H1 (cell line): ENCODE results near the gene ARHGEF39. TPM values are rescaled to one million over a fixed set of nuclear protein-coding genes. Genes with fewer than 3 reads are reported as not detected.

Experiments used
- CTCF ChIA-PET: fragments of 300-600 bp; sonication (Branson Sonifier 250); formaldehyde crosslinking; loops from one replicate; lab custom pipeline; 2021; ENCODE audit not compliant: partially characterized antibody; lab: Charles Lee
- POLR2A ChIA-PET: fragments of 300-600 bp; sonication (Branson Sonifier 250); formaldehyde crosslinking; loops from one replicate; lab custom pipeline; 2021; ENCODE audit warnings: inconsistent platforms; ENCODE audit not compliant: partially characterized antibody; lab: Charles Lee
- DNase-seq, 2 experiments: peaks; one replicate each; pipeline versions ENCODE4 v3.0.0 to v3.0.0-alpha.2; 2010 to 2022; ENCODE audit warnings: low spot score in 2 of 2, low read depth in 1 of 2, mixed read lengths in 1 of 2
- FAIRE-seq: peaks from 2 replicates; lab custom pipeline; 2011; peaks lifted over from hg19 to GRCh38; lab: Jason Lieb, UNC
- H2AFZ ChIP-seq: 2 replicates; pipeline ENCODE4 v1.8.1; 2012; ENCODE audit warnings: low read length, inconsistent platforms
- H2AK5ac ChIP-seq: 2 replicates; pipeline ENCODE4 v1.6.1; 2013; ENCODE audit warnings: low read depth, low read length
- H2BK120ac ChIP-seq: replicated peaks from 2 replicates; pipeline ENCODE3; 2013; ENCODE audit warnings: low read depth, low read length, inconsistent platforms
- H2BK12ac ChIP-seq: 2 replicates; pipeline ENCODE4 v1.6.1; 2013; ENCODE audit warnings: low read depth, low read length
- H2BK15ac ChIP-seq: 2 replicates; pipeline ENCODE4 v1.6.1; 2013; ENCODE audit warnings: low read length
- H2BK20ac ChIP-seq: 2 replicates; pipeline ENCODE4 v1.6.1; 2013; ENCODE audit warnings: low read length
- H2BK5ac ChIP-seq: 2 replicates; pipeline ENCODE4 v1.6.1; 2013; ENCODE audit warnings: low read depth, low read length
- H3K14ac ChIP-seq: 2 replicates; pipeline ENCODE4 v1.6.1; 2013; ENCODE audit warnings: inconsistent platforms; ENCODE audit not compliant: insufficient read length
- H3K18ac ChIP-seq: 2 replicates; pipeline ENCODE4 v1.6.1; 2013; ENCODE audit warnings: low read length; ENCODE audit errors: extremely low read depth
- H3K23ac ChIP-seq: 2 replicates; pipeline ENCODE4 v1.6.1; 2013; ENCODE audit warnings: inconsistent platforms; ENCODE audit not compliant: insufficient read length
- H3K23me2 ChIP-seq: 2 replicates; pipeline ENCODE4 v1.6.1; 2013; ENCODE audit warnings: low read depth, low read length
- H3K27ac ChIP-seq: 2 replicates; pipeline ENCODE4 v1.6.1; 2011; ENCODE audit warnings: low read depth, low read length, inconsistent platforms
- H3K27me3 ChIP-seq, 4 experiments: replicated peaks in 1 of 4; 1 replicate in 1 of 4; 2 replicates in 3 of 4; pipeline versions ENCODE4 v1.6.1 to v1.8.1; 2011 to 2013; ENCODE audit warnings: low read length in 3 of 4, mild to moderate bottlenecking in 3 of 4, inconsistent platforms in 2 of 4, mixed read lengths in 2 of 4, moderate library complexity in 1 of 4; ENCODE audit not compliant: control insufficient read depth in 3 of 4, insufficient read depth in 3 of 4; ENCODE audit errors: extremely low read depth in 1 of 4
- H3K36me3 ChIP-seq, 4 experiments: 2 replicates each; pipeline versions ENCODE4 v1.6.1 to v1.8.1; 2011 to 2013; ENCODE audit warnings: mild to moderate bottlenecking in 4 of 4, low read length in 3 of 4, moderate library complexity in 2 of 4, control low read depth in 1 of 4, inconsistent platforms in 1 of 4; ENCODE audit not compliant: insufficient read depth in 4 of 4, control insufficient read depth in 2 of 4
- H3K4ac ChIP-seq: replicated peaks from 2 replicates; pipeline ENCODE3; 2013; ENCODE audit warnings: low read length, low read depth, mixed read lengths, inconsistent platforms; ENCODE audit not compliant: insufficient read length
- H3K4me1 ChIP-seq, 4 experiments: replicated peaks in 1 of 4; 1 replicate in 1 of 4; 2 replicates in 3 of 4; pipeline versions ENCODE4 v1.6.1 to v1.8.1; 2011 to 2013; ENCODE audit warnings: low read length in 3 of 4, inconsistent platforms in 2 of 4, mixed read lengths in 1 of 4; ENCODE audit not compliant: insufficient read depth in 4 of 4, control insufficient read depth in 3 of 4
- H3K4me2 ChIP-seq, 2 experiments: 2 replicates each; pipeline versions ENCODE4 v1.6.1 to v1.8.1; 2011 to 2013; ENCODE audit warnings: low read depth in 2 of 2, low read length in 2 of 2, control low read depth in 1 of 2, inconsistent platforms in 1 of 2, mild to moderate bottlenecking in 1 of 2; ENCODE audit not compliant: insufficient read depth in 1 of 2
- H3K4me3 ChIP-seq, 4 experiments: fragments of 200-600, 300-600 bp in 1 of 4; sonication (generic), shearing (Covaris generic), sonication (Bioruptor Twin) in 1 of 4; 2 replicates each; pipeline versions ENCODE4 v1.5.1 to v1.8.1; 2011 to 2016; ENCODE audit warnings: low read length in 4 of 4, low read depth in 3 of 4, control low read depth in 2 of 4, inconsistent platforms in 2 of 4, mild to moderate bottlenecking in 2 of 4, mixed read lengths in 1 of 4, moderate library complexity in 1 of 4; ENCODE audit not compliant: insufficient read depth in 2 of 4; ENCODE audit errors: extremely low read depth in 1 of 4
- H3K56ac ChIP-seq: replicated peaks from 2 replicates; pipeline ENCODE3; 2013; ENCODE audit warnings: low read depth, mild to moderate bottlenecking, mixed read lengths, low read length, inconsistent platforms; ENCODE audit not compliant: insufficient read length
- H3K79me1 ChIP-seq: 2 replicates; pipeline ENCODE4 v1.6.1; 2013; ENCODE audit warnings: low read depth, low read length, control low read depth
- H3K79me2 ChIP-seq, 2 experiments: 2 replicates each; pipeline versions ENCODE4 v1.6.1 to v1.8.1; 2012 to 2013; ENCODE audit warnings: low read length in 2 of 2, mild to moderate bottlenecking in 2 of 2, inconsistent platforms in 1 of 2; ENCODE audit not compliant: insufficient read depth in 2 of 2, control insufficient read depth in 1 of 2
- H3K9ac ChIP-seq, 4 experiments: replicated peaks in 1 of 4; 1 replicate in 1 of 4; 2 replicates in 3 of 4; pipeline versions ENCODE4 v1.6.1 to v1.8.1; 2011 to 2013; ENCODE audit warnings: low read depth in 3 of 4, low read length in 3 of 4, control low read depth in 2 of 4, mild to moderate bottlenecking in 2 of 4, moderate library complexity in 2 of 4, inconsistent platforms in 1 of 4; ENCODE audit errors: extremely low read depth in 1 of 4
- H3K9me3 ChIP-seq, 2 experiments: 2 replicates each; pipeline versions ENCODE4 v1.6.1 to v1.8.1; 2012 to 2013; ENCODE audit warnings: mild to moderate bottlenecking in 2 of 2, moderate library complexity in 2 of 2, control low read depth in 1 of 2, inconsistent platforms in 1 of 2, low read depth in 1 of 2, low read length in 1 of 2, mixed read lengths in 1 of 2; ENCODE audit not compliant: insufficient read depth in 2 of 2
- H4K20me1 ChIP-seq, 2 experiments: replicated peaks in 1 of 2; 2 replicates each; pipeline versions ENCODE3 to v1.8.1; 2011 to 2013; ENCODE audit warnings: inconsistent platforms in 2 of 2, low read length in 2 of 2, mild to moderate bottlenecking in 1 of 2; ENCODE audit not compliant: insufficient read depth in 2 of 2, control insufficient read depth in 1 of 2
- H4K5ac ChIP-seq: 2 replicates; pipeline ENCODE4 v1.6.1; 2013; ENCODE audit warnings: low read length, low read depth, mixed read lengths, inconsistent platforms; ENCODE audit not compliant: insufficient read length
- H4K8ac ChIP-seq: 2 replicates; pipeline ENCODE4 v1.8.0; 2013; ENCODE audit warnings: mild to moderate bottlenecking, moderate library complexity, low read length, inconsistent platforms; ENCODE audit not compliant: insufficient read depth; ENCODE audit errors: extremely low read depth
- H4K91ac ChIP-seq: replicated peaks from 2 replicates; pipeline ENCODE3; 2013; ENCODE audit warnings: low read length, mixed read lengths, inconsistent platforms; ENCODE audit not compliant: insufficient read length
- CEBPB ChIP-seq: IDR thresholded peaks from 2 replicates; pipeline ENCODE4 v1.6.1; 2012; ENCODE audit warnings: low read depth, low read length
- CHD1 ChIP-seq: IDR thresholded peaks from 2 replicates; pipeline ENCODE4 v1.6.1; 2012; ENCODE audit warnings: low read depth, low read length, improper control_type of control experiment
- EZH2 ChIP-seq: fragments of 200-600 bp; sonication (generic); IDR thresholded peaks from 2 replicates; pipeline ENCODE4 v1.7.1; 2012; ENCODE audit warnings: low read depth, mild to moderate bottlenecking, moderate library complexity, low read length, inconsistent platforms; ENCODE audit not compliant: severe bottlenecking
- KDM1A ChIP-seq: fragments of 200-600, 300-600 bp; sonication (generic); IDR thresholded peaks from 2 replicates; pipeline ENCODE4 v1.7.1; 2016; ENCODE audit warnings: mild to moderate bottlenecking, low read length, borderline replicate concordance
- KDM5A ChIP-seq: fragments of 200-600 bp; IDR thresholded peaks from 2 replicates; pipeline ENCODE4 v1.7.1; 2012; ENCODE audit warnings: mild to moderate bottlenecking, low read length, inconsistent platforms, mixed read lengths
- NANOG ChIP-seq: IDR thresholded peaks from 2 replicates; pipeline ENCODE4 v1.6.1; 2011; ENCODE audit warnings: low read length, low read depth, mild to moderate bottlenecking, inconsistent platforms; ENCODE audit not compliant: insufficient read depth, poor library complexity, severe bottlenecking
- PHF8 ChIP-seq: fragments of 200-600 bp; sonication (generic); conservative IDR thresholded peaks from 2 replicates; pipeline ENCODE4 v1.7.1; 2012; ENCODE audit warnings: low read depth, mild to moderate bottlenecking, inconsistent platforms, low read length, moderate library complexity
- POU5F1 ChIP-seq: IDR thresholded peaks from 2 replicates; pipeline ENCODE4 v1.6.1; 2011; ENCODE audit warnings: low read depth, mild to moderate bottlenecking, low read length, moderate library complexity
- SIN3A ChIP-seq, 2 experiments: IDR thresholded peaks in 1 of 2; conservative IDR thresholded peaks in 1 of 2; 2 replicates each; pipeline ENCODE4 v1.6.1; 2011 to 2012; ENCODE audit warnings: low read length in 2 of 2, improper control_type of control experiment in 1 of 2, low read depth in 1 of 2, mild to moderate bottlenecking in 1 of 2
- TCF12 ChIP-seq: IDR thresholded peaks from 2 replicates; pipeline ENCODE4 v1.6.1; 2011; ENCODE audit warnings: low read depth, mild to moderate bottlenecking, low read length
- WGBS, 2 experiments: shearing (Covaris generic) in 1 of 2; methylation state at CpG; one replicate each; pipeline versions ENCODE4 v1.1.6 to v1.1.7; 2013 to 2015; ENCODE audit warnings: low lambda C conversion rate in 2 of 2, mixed read lengths in 2 of 2, inconsistent platforms in 1 of 2, low coverage in 1 of 2, missing lambda C conversion rate in 1 of 2; ENCODE audit not compliant: insufficient replicate concordance in 2 of 2, insufficient coverage in 1 of 2, insufficient read length in 1 of 2; ENCODE audit errors: extremely low coverage in 1 of 2, missing lambda C conversion rate in 1 of 2; 5-methylcytosine and 5-hydroxymethylcytosine counted together
- polyA plus RNA-seq, 7 experiments: library from polyadenylated mRNA; depleted of rRNA in 3 of 7; stranded (reverse) in 5 of 7; unstranded in 2 of 7; fragments of >200 nt in 5 of 7; fragments of 200-250 nt in 2 of 7; gene quantifications; 1 replicate in 5 of 7; 2 replicates in 1 of 7; 4 replicates in 1 of 7; pipeline versions ENCODE4 v1.2.1 to v1.2.3, GENCODE V29; 2011 to 2013; ENCODE audit warnings: missing spikeins in 2 of 7, mixed read lengths in 2 of 7
- total RNA-seq: library from RNA; stranded (reverse); fragmentation: NEBNext Ultra II Directional; extraction: Animal tissue kit (Norgen Biotek cat#: 25700); gene quantifications from 2 replicates; pipeline ENCODE4 v1.2.1, GENCODE V29; 2021

Gene ARHGEF39
- total and polyA plus RNA-seq, 2 of the 8 experiments (the other 6 are each of a cell fraction or from before 2014, with no cell fraction given), result 18.6 to 18.7 TPM

GRCh38 chr9:35650341-35651158 lies 14.4 kb downstream of the ARHGEF39 start, which contains the start of gene SIT1:
TSS of gene SIT1 (minus strand) at chr9:35650931. CDS start at chr9:35650853, 78 bp downstream.
- Histone ChIP-seq H3K27ac (no peak within 1 kb of the TSS), H2BK120ac (peak within 1 kb of the TSS; percentile 10), H2BK20ac (peak within 1 kb of the TSS; percentile 88; the same call in 1 of the 2 replicates), H3K4me3 (peak within 1 kb of the TSS in 1 of 4 experiments; percentile 40; a peak in 2 of 8 replicates), H3K27me3 (no peaks in the 10 kb centered on the region), H4K20me1 (no peaks in the 10 kb centered on the region), H2AFZ (peak within 1 kb of the TSS; percentile 78; the same call in 1 of the 2 replicates), H2BK12ac (peak within 1 kb of the TSS; percentile 68; the same call in 1 of the 2 replicates), H3K23me2 (peaks cover 10% of the 10 kb centered on the region; the same call in 1 of the 2 replicates), H3K79me2 (no peaks in the 10 kb centered on the region), H2AK5ac (0 out of 2 replicates have a peak within 1 kb of the TSS, but pooled peaks have one; percentile 9), H4K91ac (peak within 1 kb of the TSS; percentile 70), H3K9ac (no peak within 1 kb of the TSS), H3K36me3 (no peaks in the 10 kb centered on the region), H3K4ac (no peak within 1 kb of the TSS), H3K4me2 (peak within 1 kb of the TSS; percentile 45 to 64), H3K14ac (no peak within 1 kb of the TSS), H3K23ac (no peak within 1 kb of the TSS), H2BK15ac (0 out of 2 replicates have a peak within 1 kb of the TSS, but pooled peaks have one; percentile 72), H3K9me3 (no peaks in the 10 kb centered on the region), H4K5ac (no peak within 1 kb of the TSS), H3K4me1 (peaks cover 0 to 17% (median 12%) of the 10 kb centered on the region in 4 experiments; a peak in 5 of 7 replicates), H3K79me1 (no peaks in the 10 kb centered on the region), H3K56ac (no peak within 1 kb of the TSS), H3K18ac (peak within 1 kb of the TSS; percentile 86), H4K8ac (peak within 1 kb of the TSS; percentile 9; the same call in 1 of the 2 replicates), H2BK5ac (peak within 1 kb of the TSS; percentile 52; the same call in 1 of the 2 replicates)
- 61% methylated on average over 20 of the region's 22 CpGs; no CpG with 5 or more reads in 1 of the 2 experiments for WGBS, 2 experiments
- POLR2A ChIA-PET, result interaction anchor here (0.7 to 6.2 kb wide), 7 partner anchors 6 to 77 kb away, joined by 3 to 53 read pairs (median 3); partner anchors contain the start of genes CCDC107, CD72 and RMRP
- DNase-seq (peak in 1 of 2 experiments; percentile 58), FAIRE-seq (no peak)
- CTCF ChIA-PET, result interaction anchor here (0.5 to 8.1 kb wide), 9 partner anchors 11 to 1342 kb away, joined by 3 to 149 read pairs (median 4); partner anchors contain the start of genes ARHGEF39, CCDC107, CD72 and CREB3
- TF ChIP-seq EZH2 (no peak), TCF12 (no peak), POU5F1 (no peak), KDM5A (no peak), NANOG (no peak), KDM1A (no peak), SIN3A (conservative IDR thresholded peaks at IDR 0.05 in 1 of 2, IDR thresholded peaks at IDR 0.05 in 1 of 2; ENCODE audit: low read depth in 1 of 2, low read length in 2 of 2) (0 out of 4 replicates have a peak, but pooled peaks of 1 of the 2 experiments have one; percentile 35), CHD1 (no peak), CEBPB (no peak), PHF8 (no peak)
